Left forelimb (tissue), 1 donor: ENCODE measurements around the gene VSTM2B.

Experiments
- DNase-seq: peaks from one replicate; pipeline ENCODE4 v3.0.0-alpha.2; 2018; ENCODE audit warnings: low spot score

The VSTM2B gene

GRCh38 chr19:29566496-29567054, 40.8 kb downstream of the VSTM2B start:
- no peak for DNase-seq

GRCh38 chr19:29567366-29567915, 41.6 kb downstream of the VSTM2B start:
- DNase-seq: no peak

GRCh38 chr19:29568036-29569025, 42.5 kb downstream of the VSTM2B start:
- no peak for DNase-seq

GRCh38 chr19:29569038-29569911, 43.5 kb downstream of the VSTM2B start:
- DNase-seq: no peak

- no peak for DNase-seq
Measured at GRCh38 chr19:29571181-29571580, 45.4 kb downstream of the VSTM2B start.

- DNase-seq: no peak
Measured at GRCh38 chr19:29573486-29573885, 47.7 kb downstream of the VSTM2B start.

GRCh38 chr19:29574510-29574909, 48.7 kb downstream of the VSTM2B start:
- no peak for DNase-seq

- no peak for DNase-seq
Measured at GRCh38 chr19:29576046-29576606, 50.3 kb downstream of the VSTM2B start.

GRCh38 chr19:29576761-29577648, 51.2 kb downstream of the VSTM2B start:
- DNase-seq: no peak

GRCh38 chr19:29577649-29577963, 51.8 kb downstream of the VSTM2B start:
- no peak for DNase-seq

GRCh38 chr19:29578349-29578748, 52.6 kb downstream of the VSTM2B start:
- DNase-seq: no peak

GRCh38 chr19:29579308-29579910, 53.6 kb downstream of the VSTM2B start:
- DNase-seq: no peak

GRCh38 chr19:29581398-29581797, 55.6 kb downstream of the VSTM2B start:
- DNase-seq: no peak

- DNase-seq: peak; percentile 28
Measured at GRCh38 chr19:29583196-29583999, 57.6 kb downstream of the VSTM2B start.

- DNase-seq: peak; percentile 22
Measured at GRCh38 chr19:29586401-29586800, 60.6 kb downstream of the VSTM2B start.

GRCh38 chr19:29587059-29587458, 61.3 kb downstream of the VSTM2B start:
- peak; percentile 22 for DNase-seq

- peak; percentile 22 for DNase-seq
Measured at GRCh38 chr19:29587518-29587986, 61.8 kb downstream of the VSTM2B start.

- peak; percentile 4 for DNase-seq
Measured at GRCh38 chr19:29588095-29588494, 62.3 kb downstream of the VSTM2B start.

- DNase-seq: peak; percentile 23
Measured at GRCh38 chr19:29590278-29590677, 64.5 kb downstream of the VSTM2B start.
